IPS DF 4.7 (cell line): ENCODE data around the gene PATJ.
"Not testable (repeated sequence)": the region's sequence is repeated elsewhere in the genome, so short reads cannot be mapped to it uniquely, and the experiment has no call there.

ENCODE experiments used
- DNase-seq: peaks from one replicate; pipeline ENCODE4 v3.0.0-alpha.2; 2013; ENCODE audit warnings: low spot score; ENCODE audit errors: extremely low read depth

PATJ gene

DNA sequence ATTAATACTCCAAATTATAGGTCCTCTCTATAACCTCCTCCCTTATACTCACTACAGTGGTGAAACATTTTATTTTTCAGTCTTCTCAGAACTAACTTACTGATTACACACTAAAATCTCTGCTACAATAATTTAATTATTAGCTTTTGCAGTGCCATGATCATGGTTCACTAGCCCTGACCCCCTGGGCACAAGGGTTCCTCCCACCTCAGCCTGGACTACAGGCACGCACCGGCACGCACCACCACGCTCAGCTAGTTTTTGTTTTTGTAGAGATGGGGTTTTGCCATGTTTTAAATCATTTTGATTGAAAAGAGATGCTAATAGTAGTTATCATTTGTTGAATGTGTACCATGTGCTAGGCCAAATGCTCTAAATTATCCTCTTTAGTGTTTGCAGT, 6.3 kb downstream of the PATJ start:
- DNase-seq: no peak

- DNase-seq: no peak
Observed at GRCh38 chr1:61749574-61749973, 7.3 kb downstream of the PATJ start.

- no peak for DNase-seq
Observed at GRCh38 chr1:61752921-61753389, 10.7 kb downstream of the PATJ start.

- DNase-seq: no peak
Observed at GRCh38 chr1:61753998-61754508, 11.8 kb downstream of the PATJ start.

- DNase-seq: no peak
Observed at GRCh38 chr1:61754545-61754944, 12.3 kb downstream of the PATJ start.

DNA sequence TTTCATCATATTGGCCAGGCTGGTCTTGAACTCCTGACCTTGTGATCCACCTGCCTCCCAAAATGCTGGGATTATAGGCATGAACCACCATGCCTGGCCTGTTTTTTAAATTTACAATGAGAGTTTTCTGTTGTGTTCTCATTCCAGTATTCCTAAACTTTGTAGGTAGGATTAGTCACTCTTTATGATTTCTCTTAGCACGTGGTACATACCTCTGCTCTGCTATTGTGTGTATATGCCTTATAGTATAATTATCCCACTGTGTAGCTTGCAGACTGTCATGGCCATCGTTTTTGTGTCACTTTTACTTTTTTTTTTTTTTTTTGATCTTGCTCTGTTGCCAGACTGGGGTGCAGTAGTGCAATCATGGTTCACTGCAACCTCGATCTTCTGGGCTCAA, 14.5 kb downstream of the PATJ start:
- no peak for DNase-seq

DNA sequence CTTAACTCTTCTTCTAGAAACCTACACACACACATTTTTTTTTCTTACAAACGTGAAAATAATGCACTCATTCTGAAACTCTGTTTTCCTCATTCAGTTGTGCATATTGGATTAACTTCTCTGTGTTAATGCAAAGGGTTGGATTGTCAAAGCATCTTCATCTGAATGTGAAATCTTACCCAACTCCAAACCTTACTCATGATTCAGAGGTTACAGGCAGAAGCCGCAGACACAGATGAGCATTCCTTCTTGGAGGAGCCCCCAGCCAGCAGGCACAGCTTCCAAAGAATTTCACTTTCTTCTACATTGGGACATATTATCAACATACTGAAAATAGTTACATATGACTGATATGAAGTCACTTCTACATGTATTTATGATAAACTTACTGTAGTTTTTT, 15.7 kb downstream of the PATJ start:
- no peak for DNase-seq

- DNase-seq: no peak
Observed at GRCh38 chr1:61770131-61770530, 27.9 kb downstream of the PATJ start.

DNA sequence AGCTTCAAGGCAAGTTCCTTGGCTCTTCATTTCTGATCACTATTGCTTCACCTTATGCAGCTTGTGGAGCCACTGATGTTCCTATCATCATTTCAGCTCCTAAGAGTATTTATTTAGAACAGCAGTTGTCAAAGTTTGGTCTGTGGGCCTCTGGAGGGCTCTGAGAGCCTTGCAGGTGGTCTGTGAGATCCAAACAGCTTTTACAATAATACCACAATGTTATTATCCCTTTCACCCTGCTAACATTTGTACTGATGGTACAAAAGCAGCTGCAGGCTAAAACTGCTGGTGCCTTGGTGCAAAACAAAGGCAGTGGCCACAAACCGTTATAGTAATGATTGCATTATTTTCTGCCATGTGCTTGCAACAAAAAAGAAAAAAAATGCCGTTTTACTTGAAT, 33.8 kb downstream of the PATJ start:
- DNase-seq: no peak

GRCh38 chr1:61779231-61779630, 37.0 kb downstream of the PATJ start:
- DNase-seq: no peak

DNA sequence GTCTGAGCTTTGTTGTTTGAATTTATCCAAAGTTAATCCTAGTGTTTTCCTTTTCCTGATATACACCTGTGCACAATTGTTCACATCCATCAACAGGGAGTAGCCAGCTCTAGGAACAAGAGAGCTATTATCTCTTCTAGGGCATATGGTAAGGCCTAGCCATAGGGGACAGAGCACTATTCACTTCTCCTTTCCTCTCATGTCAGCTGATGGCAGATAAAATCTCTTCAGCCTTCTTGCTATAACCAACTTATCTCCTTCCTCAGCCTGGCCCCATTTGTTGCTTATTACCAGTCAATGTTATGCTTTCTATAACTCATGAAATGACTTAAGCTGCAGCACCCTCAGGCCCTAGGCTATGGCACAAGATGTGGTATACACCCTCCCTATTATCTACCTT, 38.9 kb downstream of the PATJ start:
- DNase-seq: no peak

DNA sequence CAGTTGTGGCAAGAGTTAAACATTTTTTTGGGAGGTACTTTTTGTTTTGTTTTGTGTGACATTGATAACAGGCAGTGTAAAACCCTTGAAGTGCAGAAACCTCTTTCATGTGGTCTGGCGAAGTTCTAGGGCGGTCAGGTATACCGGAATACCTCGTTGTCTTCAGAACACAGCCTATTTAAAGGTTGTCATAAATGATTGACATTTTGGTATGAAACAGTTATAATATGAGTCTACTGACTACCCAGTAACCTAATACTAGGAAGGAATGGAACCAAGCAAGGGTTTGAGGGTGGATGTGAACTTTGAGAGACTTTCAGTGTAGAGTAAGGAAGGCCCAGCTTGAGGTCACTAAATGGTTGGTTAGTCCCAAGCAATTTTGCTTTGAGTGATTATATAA, 40.5 kb downstream of the PATJ start:
- DNase-seq: no peak

DNA sequence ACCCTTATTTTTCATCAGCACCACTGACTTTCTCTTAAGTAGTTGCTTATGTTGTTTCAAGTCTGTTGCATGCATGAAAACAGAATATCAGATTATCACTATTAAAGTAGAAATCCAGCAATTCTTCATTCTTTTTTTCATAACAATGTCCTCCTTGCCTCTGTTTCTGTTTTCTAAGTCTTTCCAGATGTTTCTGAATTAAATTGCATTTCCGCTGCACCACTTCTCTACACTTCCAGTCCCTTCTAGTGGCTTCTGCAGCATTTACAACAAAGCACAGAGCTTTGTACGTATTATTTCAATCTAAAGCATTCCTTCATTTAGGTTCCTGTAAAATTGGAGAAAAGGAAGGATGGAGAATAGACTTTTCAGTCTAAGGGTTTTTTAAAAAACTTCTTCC, 42.4 kb downstream of the PATJ start:
- DNase-seq: no peak

DNA sequence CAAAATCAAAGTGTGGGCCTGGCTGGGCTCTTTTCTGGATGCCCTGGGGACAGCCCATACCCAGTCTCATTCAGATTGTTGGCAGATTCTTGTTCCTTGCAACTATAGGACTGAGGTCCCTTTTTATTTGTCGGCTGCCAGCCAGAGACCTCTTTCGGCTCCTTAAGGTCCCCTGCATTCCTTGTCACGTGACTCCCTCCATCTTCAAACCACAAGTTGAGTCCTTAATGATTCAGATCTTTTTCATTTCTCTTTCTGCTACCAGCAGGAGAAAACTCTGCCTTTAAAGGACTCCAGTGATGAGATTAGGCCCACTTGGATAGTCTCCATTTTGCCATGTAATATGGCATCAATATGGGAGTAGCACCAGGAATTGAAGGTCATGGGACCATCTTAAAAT, 48.6 kb downstream of the PATJ start:
- DNase-seq: no peak

GRCh38 chr1:61797045-61797755, 54.9 kb downstream of the PATJ start:
- no peak for DNase-seq

GRCh38 chr1:61801047-61801446, 58.8 kb downstream of the PATJ start:
- not testable (repeated sequence) for DNase-seq

DNA sequence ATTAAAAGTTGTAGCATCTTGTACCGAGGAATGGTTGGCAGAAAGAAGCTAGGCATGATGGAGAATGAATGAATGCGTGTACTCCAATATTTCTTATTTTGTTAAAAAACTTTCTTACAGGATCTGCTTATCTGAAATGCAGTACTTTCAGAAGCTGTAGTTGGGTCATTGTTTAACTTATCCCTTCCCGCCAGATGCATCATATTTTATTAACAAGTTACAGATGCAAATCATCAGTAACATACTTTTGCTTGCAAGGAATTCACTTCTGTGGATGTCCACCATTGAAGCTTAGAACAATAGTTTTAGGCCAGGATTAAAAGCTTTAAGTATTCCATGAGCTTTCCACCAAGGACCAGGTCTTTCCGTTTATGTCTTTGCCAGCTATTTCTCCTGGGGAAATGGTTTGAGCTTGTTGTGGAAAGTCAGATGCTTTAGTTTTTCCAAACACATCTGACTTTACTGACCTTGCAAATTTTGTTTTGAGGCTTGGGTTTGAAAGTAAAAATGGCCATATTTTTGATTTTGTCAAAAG, 65.4 kb downstream of the PATJ start:
- DNase-seq: no peak

DNA sequence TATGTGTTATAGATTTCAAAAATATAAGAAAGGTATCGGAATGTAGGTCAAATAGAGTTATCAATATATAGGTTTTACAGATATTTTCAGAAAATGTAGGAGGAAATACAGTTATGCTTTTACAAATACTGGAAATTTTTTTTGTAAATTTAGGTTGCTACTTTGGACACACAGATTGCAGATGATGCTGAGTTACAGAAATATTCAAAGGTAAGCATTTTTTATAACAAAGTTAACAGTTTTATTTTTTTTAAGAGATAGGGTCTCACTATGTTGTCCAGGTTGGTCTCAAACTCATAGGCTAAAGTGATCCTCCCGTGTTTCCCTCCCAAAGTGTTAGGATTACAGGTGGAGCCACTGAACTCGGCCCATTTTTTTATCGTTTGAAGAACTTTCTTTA, 66.0 kb downstream of the PATJ start:
- no peak for DNase-seq

GRCh38 chr1:61808968-61809367, 66.7 kb downstream of the PATJ start:
- no peak for DNase-seq

- DNase-seq: no peak
Observed at GRCh38 chr1:61812916-61813315, 70.6 kb downstream of the PATJ start.

DNA sequence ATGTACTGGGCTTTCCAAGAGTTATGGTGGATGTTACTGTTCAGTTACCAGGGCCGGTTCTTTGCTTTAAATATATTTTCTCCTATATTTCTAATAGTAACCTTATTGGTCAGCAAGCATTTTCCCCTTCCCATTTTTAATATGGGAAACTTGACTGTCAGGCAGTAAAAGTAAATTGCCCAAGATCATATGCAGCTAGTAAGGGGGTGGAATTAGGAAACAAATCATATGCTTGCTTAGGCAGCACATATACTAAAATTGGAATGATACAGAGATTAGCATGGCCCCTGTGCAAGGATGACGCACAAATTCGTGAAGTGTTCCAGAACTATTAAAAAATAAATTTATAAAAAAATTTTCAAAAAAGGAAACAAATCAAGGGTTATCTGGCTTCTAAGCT, 73.9 kb downstream of the PATJ start:
- no peak for DNase-seq

GRCh38 chr1:61818992-61819391, 76.7 kb downstream of the PATJ start:
- DNase-seq: no peak

- DNase-seq: no peak
Observed at GRCh38 chr1:61819421-61819820, 77.1 kb downstream of the PATJ start.
